Heart left ventricle (tissue), 13 donors: ENCODE measurements around the gene OPN1SW.

Experiments
- POLR2A ChIP-seq, 2 donors: fragments of 450-650 bp; IDR thresholded peaks; one replicate each; pipeline ENCODE4 v1.6.1; 2017; ENCODE audit warnings: antibody characterized with exemption in 2 of 2, mild to moderate bottlenecking in 2 of 2, moderate library complexity in 2 of 2
- TF ChIP-seq, protein P1 (sequence below), 12 donors: fragments of 200-600 bp; sonication (generic) in 4 of 12; IDR thresholded peaks; one replicate each; pipeline versions ENCODE4 v1.5.0 to v1.8.0; 2018 to 2022; ENCODE audit warnings: antibody characterized with exemption in 12 of 12, mild to moderate bottlenecking in 5 of 12
- donor health status: ischemic (EF 13 %, LVEDD 7.1; RV severe dilation, severe dysfunction).
- donor health status: DM: no; HTN: yes; CAD: no.
- donor health status: DM: no; HTN: no; CAD: no.
- donor health status: ischemic (EF 25% LVEDD 6.9; RV normal size, moderate dysfunction).
- donor health status: ischemic (EF 25% LVEDD 5.7; RV mildly dilated, moderate dysfunction).
- donor health status: ischemic (EF 35%, LVEDD 5.7; RV mildly dilated, moderate dysfunction).
- donor health status: nonischemic (EF 11% LVEDD 7.7; RV severe dilation, severe dysfunction).
- donor health status: DM: yes; HTN: yes; CAD: no.
- donor health status: PGD.
- donor health status: ischemic (EF 29% LVEDD 5.4; RV normal size, mild dysfunction).
- donor health status: nonischemic (EF 23%, LVEDD 6.1; RV moderate dilation, normal function).

DNA sequence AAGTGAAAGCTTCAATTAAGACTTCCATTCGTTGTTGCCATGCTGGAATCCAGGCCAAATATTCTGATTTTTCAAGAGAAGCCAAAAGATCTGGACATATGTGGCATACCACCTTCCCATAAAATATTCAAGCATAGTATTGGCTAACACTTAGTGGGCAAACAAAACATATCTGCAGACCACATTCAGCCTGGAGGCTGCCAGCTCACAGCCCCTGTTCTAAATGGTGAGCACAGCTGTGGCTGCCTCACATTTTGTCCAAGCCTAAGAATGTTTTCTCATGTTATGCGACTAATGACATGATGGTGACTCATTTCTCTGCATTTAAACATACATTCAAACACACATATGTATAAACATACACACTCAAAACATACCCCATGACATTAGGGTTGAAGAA, 47.0 kb downstream of the OPN1SW start:
- TF ChIP-seq, protein P1, sequence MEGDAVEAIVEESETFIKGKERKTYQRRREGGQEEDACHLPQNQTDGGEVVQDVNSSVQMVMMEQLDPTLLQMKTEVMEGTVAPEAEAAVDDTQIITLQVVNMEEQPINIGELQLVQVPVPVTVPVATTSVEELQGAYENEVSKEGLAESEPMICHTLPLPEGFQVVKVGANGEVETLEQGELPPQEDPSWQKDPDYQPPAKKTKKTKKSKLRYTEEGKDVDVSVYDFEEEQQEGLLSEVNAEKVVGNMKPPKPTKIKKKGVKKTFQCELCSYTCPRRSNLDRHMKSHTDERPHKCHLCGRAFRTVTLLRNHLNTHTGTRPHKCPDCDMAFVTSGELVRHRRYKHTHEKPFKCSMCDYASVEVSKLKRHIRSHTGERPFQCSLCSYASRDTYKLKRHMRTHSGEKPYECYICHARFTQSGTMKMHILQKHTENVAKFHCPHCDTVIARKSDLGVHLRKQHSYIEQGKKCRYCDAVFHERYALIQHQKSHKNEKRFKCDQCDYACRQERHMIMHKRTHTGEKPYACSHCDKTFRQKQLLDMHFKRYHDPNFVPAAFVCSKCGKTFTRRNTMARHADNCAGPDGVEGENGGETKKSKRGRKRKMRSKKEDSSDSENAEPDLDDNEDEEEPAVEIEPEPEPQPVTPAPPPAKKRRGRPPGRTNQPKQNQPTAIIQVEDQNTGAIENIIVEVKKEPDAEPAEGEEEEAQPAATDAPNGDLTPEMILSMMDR (IDR thresholded peaks at IDR 0.05) = no peak
- TF ChIP-seq POLR2A (IDR thresholded peaks at IDR 0.05) = no peak
